Lung microvascular endothelial cell (primary cell): ENCODE results near the gene GPC2. TPM values are rescaled to one million over a fixed set of nuclear protein-coding genes. Genes with fewer than 3 reads are reported as not detected.
A peak's percentile ranks its signal among the peaks of the same experiment; 100 is the strongest.
"Not testable (repeated sequence)": the region's sequence is repeated elsewhere in the genome, so short reads cannot be mapped to it uniquely, and the experiment has no call there.

Source experiments
- DNase-seq, 2 donors: peaks; one replicate each; pipeline versions ENCODE4 v3.0.0 to v3.0.0-alpha.2; 2010; ENCODE audit warnings: low read depth in 2 of 2
- total RNA-seq: library from RNA; depleted of rRNA; stranded (reverse); fragments of >200 nt; gene quantifications from 2 replicates; pipeline ENCODE4 v1.2.1, GENCODE V29; 2014

Gene GPC2
- 1.3 and 2.2 TPM in 2 replicates for total RNA-seq

- peak; percentile 97 for DNase-seq
Measured at GRCh38 chr7:100177045-100178001, at the start of gene GPC2, which contains the start of gene STAG3. GPC2 (minus strand) TSS chr7:100177381; CDS start chr7:100177199, 182 bp downstream. STAG3 (plus strand) TSS chr7:100177918; CDS start chr7:100180557, 2,639 bp downstream.

GRCh38 chr7:100224891-100225290 is 47.7 kb upstream of the GPC2 start:
- not testable (repeated sequence) for DNase-seq

GRCh38 chr7:100223376-100223927 is 46.3 kb upstream of the GPC2 start:
- DNase-seq: not testable (repeated sequence)

GRCh38 chr7:100222445-100223132 is 45.4 kb upstream of the GPC2 start:
- no peak for DNase-seq

GRCh38 chr7:100221767-100222444 is 44.7 kb upstream of the GPC2 start:
- DNase-seq: no peak

GRCh38 chr7:100221231-100221718 is 44.1 kb upstream of the GPC2 start:
- no peak for DNase-seq

GRCh38 chr7:100220586-100221230 is 43.5 kb upstream of the GPC2 start:
- DNase-seq: no peak

- DNase-seq: not testable (repeated sequence)
Measured at GRCh38 chr7:100219801-100220585, 42.8 kb upstream of the GPC2 start, which contains the start of gene PVRIG. PVRIG (plus strand) TSS chr7:100219949; CDS start chr7:100219971, 22 bp downstream.

- DNase-seq: no peak
Measured at GRCh38 chr7:100219271-100219737, 42.1 kb upstream of the GPC2 start.

GRCh38 chr7:100217934-100218333 is 40.8 kb upstream of the GPC2 start:
- DNase-seq: peak in 1 of 2 donors; percentile 66

- peak in 1 of 2 donors; percentile 82 for DNase-seq
Measured at GRCh38 chr7:100215895-100216294, 38.7 kb upstream of the GPC2 start.

GRCh38 chr7:100214356-100214755 is 37.2 kb upstream of the GPC2 start:
- not testable (repeated sequence) for DNase-seq

GRCh38 chr7:100213672-100214071 is 36.5 kb upstream of the GPC2 start:
- no peak for DNase-seq

GRCh38 chr7:100212631-100213286 is 35.6 kb upstream of the GPC2 start:
- DNase-seq: no peak

GRCh38 chr7:100211342-100211780 is 34.2 kb upstream of the GPC2 start:
- DNase-seq: no peak

GRCh38 chr7:100210805-100211204 is 33.6 kb upstream of the GPC2 start:
- DNase-seq: no peak

- DNase-seq: no peak
Measured at GRCh38 chr7:100209493-100209892, 32.3 kb upstream of the GPC2 start.

- DNase-seq: no peak
Measured at GRCh38 chr7:100208911-100209408, 31.8 kb upstream of the GPC2 start.

- DNase-seq: no peak
Measured at GRCh38 chr7:100204454-100204853, 27.3 kb upstream of the GPC2 start.
